Esophagus mucosa (tissue), 1 donor: Measurements from ENCODE around the gene PTPRN2. TPM values are rescaled to one million over a fixed set of nuclear protein-coding genes. Genes with fewer than 3 reads are reported as not detected.
"Not testable (repeated sequence)": the region's sequence is repeated elsewhere in the genome, so short reads cannot be mapped to it uniquely, and the experiment has no call there.

ENCODE experiments used
- ATAC-seq: fragments of 200-7000 bp; cut with Tn5 transposase; one replicate; pipeline ENCODE4 v1.9.1; 2020
- total RNA-seq: library from RNA; stranded (reverse); gene quantifications from one replicate; pipeline ENCODE4 v1.2.4, GENCODE V29; 2023
- donor health status: DM: yes; HTN: yes; CAD: no.

Gene PTPRN2
- total RNA-seq, 1 donor from 2014 or later: 0.44 TPM

- no peak for ATAC-seq
These were observed 56.6 kb downstream of the PTPRN2 start for GRCh38 chr7:158530800-158531609.

GRCh38 chr7:158529181-158530096 is 58.2 kb downstream of the PTPRN2 start:
- ATAC-seq: no peak

GRCh38 chr7:158527915-158528502 is 59.6 kb downstream of the PTPRN2 start:
- ATAC-seq: no peak

GRCh38 chr7:158527495-158527894 is 60.1 kb downstream of the PTPRN2 start:
- no peak for ATAC-seq

GRCh38 chr7:158527038-158527437 is 60.6 kb downstream of the PTPRN2 start:
- no peak for ATAC-seq

- no peak for ATAC-seq
These were observed 61.1 kb downstream of the PTPRN2 start for GRCh38 chr7:158526531-158526930.

- no peak for ATAC-seq
These were observed 61.8 kb downstream of the PTPRN2 start for GRCh38 chr7:158525648-158526484.

GRCh38 chr7:158524749-158525635 is 62.6 kb downstream of the PTPRN2 start:
- no peak for ATAC-seq

GRCh38 chr7:158524286-158524685 is 63.3 kb downstream of the PTPRN2 start:
- ATAC-seq: not testable (repeated sequence)

GRCh38 chr7:158523877-158524276 is 63.7 kb downstream of the PTPRN2 start:
- not testable (repeated sequence) for ATAC-seq

GRCh38 chr7:158523165-158523856 is 64.3 kb downstream of the PTPRN2 start:
- ATAC-seq: not testable (repeated sequence)

GRCh38 chr7:158521795-158522194 is 65.8 kb downstream of the PTPRN2 start:
- ATAC-seq: not testable (repeated sequence)

- ATAC-seq: no peak
These were observed 66.8 kb downstream of the PTPRN2 start for GRCh38 chr7:158520825-158521224.

GRCh38 chr7:158519633-158520174 is 67.9 kb downstream of the PTPRN2 start:
- no peak for ATAC-seq

GRCh38 chr7:158518980-158519632 is 68.5 kb downstream of the PTPRN2 start:
- no peak for ATAC-seq

GRCh38 chr7:158517571-158517970 is 70.1 kb downstream of the PTPRN2 start:
- no peak for ATAC-seq

GRCh38 chr7:158517072-158517471 is 70.6 kb downstream of the PTPRN2 start:
- ATAC-seq: no peak

- no peak for ATAC-seq
These were observed 71.1 kb downstream of the PTPRN2 start for GRCh38 chr7:158516524-158516923.

GRCh38 chr7:158512869-158513268 is 74.8 kb downstream of the PTPRN2 start:
- no peak for ATAC-seq

GRCh38 chr7:158512042-158512441 is 75.6 kb downstream of the PTPRN2 start:
- ATAC-seq: no peak
